GM19238 (cell line): ENCODE results near the gene CHRNA5.

Experiments used
- DNase-seq: peaks from one replicate; pipeline ENCODE4 v3.0.0; 2011; ENCODE audit warnings: low spot score; ENCODE audit not compliant: insufficient read length

Gene CHRNA5

GRCh38 chr15:78620021-78620526 lies 54.8 kb downstream of the CHRNA5 start:
- no peak for DNase-seq

GRCh38 chr15:78620527-78621421 lies 55.5 kb downstream of the CHRNA5 start, which contains the start of gene CHRNA3:
TSS of gene CHRNA3 (minus strand) at chr15:78620996. CDS start at chr15:78620794, 202 bp downstream.
- no peak for DNase-seq

- no peak for DNase-seq
These were observed 56.6 kb downstream of the CHRNA5 start for GRCh38 chr15:78621810-78622402.

DNA sequence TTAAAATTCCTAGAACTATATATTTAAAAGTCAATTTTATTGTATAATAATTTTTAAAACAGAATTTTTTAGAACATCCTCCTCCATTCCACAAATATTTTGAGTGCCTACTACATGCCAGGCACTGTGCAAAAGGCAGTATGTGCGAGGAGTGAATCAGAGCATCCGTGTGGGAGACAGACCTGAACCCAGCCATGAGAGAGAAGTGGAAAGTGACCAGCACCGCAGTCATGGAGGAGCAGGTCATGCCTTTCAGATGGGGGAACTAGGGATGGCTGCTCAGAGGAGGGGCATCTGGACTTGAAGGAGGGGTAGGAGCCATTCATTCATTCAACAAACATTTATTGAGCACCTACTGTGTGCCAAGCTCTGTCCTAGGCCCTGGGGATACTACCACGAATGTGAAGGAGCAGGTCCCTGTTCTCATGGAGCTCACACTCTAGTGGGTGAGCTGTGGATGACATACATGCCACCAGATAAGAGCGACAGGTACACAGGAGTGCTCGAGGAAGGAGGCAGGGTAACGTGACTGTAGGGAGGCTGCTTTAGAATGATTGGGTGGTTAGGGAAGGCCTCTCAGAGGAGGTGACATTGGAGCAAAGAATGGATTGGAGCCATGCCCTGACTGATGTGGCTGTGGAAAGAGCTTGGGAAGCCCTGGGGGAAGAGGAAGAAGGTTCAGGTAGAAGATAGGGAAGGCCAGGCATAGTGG lies 58.6 kb downstream of the CHRNA5 start:
- no peak for DNase-seq

GRCh38 chr15:78624651-78625590 lies 59.6 kb downstream of the CHRNA5 start:
- no peak for DNase-seq

DNA sequence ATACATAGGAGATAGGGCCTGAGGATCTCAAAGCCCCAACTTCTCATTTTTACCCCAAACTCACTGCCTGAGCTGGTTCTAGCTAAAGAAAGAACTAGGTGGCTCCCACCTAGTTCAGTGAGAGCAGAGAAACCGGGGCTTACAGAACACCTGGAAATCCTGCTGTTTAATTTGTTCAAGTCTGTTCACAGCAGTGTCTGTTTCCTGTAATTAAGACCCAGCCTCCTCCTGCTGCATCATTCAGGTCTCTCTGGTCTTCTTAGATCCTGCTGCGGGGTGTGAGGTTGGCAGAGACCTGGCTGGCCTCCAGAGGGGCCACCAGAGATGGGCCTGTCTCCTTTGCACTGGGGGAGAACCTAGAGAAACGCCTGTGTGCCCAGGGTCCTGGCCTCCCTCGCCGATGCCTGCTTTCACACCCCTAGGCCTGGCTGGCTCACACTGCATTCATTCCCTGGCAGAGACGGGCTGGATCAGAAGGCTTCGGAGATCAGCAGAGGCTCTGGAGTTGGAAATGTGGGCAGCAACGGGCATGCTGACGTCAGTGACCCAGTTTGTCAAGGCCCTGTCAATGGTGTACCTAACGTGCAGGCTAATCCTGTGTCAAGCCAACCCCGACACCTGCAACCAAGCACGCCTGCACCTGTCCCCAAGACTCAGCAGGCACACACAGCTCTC lies 60.4 kb downstream of the CHRNA5 start:
- DNase-seq, result no peak

DNA sequence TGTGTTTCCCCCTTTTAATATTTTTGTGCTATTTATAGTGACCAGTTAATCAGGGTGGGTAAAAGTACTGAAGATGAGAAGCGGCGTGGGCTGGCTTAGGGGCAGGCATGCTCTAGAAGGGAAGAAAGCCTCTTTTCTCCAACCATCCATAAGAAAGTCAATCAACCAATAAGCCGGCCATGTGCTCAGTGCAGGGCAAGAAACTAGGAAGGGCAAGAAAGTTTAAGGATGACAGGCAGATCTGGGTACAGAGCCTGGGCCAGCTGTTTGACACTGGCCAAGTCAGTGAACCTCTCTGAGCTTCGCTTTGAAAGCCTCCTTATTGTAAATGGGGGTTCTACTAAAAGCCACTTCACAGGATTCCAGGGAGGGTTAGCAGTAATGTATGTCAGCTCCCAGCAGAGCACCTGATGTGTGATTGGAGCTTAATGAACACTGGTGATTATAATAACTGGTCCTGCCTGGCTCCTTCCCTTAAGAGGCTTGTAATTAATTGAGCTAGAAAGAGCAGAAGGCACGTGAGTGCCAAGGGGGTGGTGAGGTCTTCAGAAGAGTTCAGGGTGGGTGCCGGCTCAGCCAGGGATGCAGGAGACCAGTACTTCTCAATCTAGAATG lies 61.2 kb downstream of the CHRNA5 start:
- DNase-seq, result no peak

DNA sequence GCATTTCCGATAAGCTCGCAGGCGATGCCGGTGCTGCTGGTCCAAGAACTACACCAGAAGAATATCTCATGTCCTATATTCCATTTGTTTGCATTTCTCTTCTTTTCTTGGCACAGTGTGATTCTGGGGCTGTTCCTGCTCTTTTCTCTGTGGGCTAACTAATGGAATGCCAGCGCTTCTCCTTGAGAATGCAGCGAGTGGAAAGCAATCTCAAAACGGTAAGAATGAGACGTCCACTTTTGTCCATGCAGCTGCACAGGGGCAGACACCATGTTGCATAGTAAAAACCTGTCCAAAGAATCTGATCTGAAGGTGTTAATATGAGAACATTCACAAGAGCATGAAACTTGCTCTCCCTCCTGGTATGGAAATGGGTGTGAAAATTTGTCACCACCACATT lies 62.0 kb downstream of the CHRNA5 start:
- no peak for DNase-seq

DNA sequence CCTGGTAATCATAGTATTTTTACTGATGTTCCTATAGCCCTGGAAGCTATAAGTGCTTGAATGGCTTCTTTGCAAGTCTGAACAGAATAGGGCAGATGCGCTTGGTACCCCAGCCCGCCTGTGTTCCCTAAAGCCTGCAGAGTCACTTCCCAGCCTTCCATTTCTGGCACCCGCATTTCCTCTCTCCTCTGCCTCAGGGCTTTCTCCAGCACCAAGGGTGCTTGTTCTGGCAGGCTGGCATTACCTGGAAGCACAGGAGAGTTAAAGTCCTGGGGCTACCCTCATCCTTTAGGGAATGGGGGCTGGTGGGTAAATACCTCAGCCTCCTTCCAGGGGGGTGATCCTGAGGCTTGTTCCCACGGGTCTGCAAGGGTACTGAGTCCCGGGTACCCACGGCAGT lies 62.9 kb downstream of the CHRNA5 start:
- DNase-seq, result no peak

DNA sequence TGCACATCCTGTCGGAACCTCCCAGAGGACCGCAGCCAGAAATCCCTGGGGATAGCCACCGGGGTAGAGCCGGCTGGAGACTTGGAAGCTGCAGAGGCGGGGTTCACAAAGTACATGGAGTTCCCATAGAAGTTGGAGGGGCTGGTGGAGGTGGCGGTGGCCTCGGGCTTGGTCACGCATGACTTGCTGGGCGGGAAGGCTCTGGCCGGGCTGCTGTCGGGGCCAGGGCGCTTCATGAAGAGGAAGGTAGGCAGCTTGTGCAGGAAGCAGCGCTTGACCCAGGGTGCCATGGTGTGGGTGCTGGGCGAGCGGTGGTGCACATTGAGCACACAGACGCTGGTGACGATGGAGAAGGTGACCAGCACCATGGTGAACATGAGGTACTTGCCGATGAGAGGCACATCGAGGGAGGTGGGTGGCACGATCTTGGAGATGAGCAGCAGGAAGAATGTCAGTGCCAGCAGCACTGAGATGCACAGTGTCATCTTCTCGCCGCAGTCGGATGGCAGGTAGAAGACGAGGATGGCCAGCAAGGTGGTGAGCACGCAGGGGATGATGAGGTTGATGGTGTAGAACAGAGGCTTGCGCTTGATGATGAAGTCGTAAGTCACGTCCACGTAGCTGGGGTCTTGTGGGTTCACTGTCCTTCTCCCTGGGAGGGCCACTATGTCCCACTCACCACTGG lies 63.9 kb downstream of the CHRNA5 start:
- DNase-seq, result no peak

DNA sequence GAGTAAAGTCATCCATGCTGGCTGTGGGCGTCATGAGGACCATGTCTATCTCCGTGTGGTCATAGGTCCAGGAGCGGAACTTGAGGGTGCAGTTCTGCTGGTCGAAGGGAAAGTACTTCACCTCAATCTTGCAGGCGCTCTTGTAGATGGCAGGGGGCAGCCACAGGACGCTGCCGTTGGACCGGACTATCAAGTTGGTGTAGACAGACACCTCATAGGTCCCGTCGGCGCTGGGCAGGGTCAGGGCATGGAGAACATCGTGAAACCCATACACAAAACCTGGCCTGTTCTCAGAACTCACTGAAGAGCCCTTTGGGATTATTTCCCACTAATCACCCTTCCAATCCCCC lies 64.4 kb downstream of the CHRNA5 start:
- DNase-seq, result no peak

DNA sequence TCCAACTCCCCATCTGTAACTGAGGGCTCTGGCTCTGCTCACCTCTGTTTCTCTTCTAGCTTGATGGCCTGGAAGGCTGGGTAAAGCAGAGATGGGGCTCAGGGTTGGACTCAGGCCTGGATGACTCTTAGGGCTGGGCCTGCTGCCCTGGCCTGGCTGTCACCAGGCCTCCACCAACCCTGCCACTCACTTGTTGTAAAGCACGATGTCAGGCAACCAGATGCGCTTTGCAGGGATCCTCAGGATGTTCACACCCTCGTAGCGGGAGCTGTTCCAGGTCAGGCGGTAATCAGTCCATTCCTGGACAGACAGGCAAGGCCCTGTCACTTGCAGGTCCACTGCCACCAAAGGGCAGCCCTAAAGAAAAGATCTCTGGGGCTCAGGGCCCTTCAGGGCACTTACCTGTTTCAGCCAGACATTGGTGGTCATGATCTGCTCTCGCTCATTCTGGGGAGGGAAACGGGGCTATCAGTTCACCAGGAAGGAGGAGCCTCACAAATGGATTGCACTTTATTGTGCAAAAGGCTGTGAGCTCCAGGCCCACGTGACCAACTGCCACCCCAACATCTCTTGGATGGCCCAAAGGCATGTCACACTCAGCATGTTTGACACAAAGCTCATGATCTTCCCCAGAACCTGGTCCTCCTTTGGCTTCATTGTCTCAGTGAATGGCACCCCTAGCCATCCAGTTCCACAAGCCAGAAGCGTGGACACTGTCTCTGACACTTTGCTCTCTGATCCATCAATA lies 65.7 kb downstream of the CHRNA5 start:
- no peak for DNase-seq

DNA sequence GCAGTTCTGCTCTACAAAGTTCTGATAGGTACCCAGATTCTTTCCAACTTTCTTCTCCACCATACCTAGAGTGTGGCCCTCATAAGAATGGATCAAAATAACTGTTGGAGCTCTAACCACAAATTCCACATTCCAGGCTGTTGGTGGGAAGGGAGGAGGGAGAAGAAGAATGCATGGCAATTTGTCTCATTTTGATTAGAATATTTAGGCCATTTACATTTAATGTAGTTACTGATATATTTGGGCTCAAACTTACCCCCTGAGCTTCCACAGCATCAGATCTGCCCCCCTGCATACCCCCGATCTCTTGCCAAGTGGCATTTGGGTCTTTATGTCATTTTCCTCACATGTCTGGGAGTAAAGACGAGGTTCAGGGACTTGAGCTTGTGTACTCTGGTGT lies 68.0 kb downstream of the CHRNA5 start:
- DNase-seq, result no peak

DNA sequence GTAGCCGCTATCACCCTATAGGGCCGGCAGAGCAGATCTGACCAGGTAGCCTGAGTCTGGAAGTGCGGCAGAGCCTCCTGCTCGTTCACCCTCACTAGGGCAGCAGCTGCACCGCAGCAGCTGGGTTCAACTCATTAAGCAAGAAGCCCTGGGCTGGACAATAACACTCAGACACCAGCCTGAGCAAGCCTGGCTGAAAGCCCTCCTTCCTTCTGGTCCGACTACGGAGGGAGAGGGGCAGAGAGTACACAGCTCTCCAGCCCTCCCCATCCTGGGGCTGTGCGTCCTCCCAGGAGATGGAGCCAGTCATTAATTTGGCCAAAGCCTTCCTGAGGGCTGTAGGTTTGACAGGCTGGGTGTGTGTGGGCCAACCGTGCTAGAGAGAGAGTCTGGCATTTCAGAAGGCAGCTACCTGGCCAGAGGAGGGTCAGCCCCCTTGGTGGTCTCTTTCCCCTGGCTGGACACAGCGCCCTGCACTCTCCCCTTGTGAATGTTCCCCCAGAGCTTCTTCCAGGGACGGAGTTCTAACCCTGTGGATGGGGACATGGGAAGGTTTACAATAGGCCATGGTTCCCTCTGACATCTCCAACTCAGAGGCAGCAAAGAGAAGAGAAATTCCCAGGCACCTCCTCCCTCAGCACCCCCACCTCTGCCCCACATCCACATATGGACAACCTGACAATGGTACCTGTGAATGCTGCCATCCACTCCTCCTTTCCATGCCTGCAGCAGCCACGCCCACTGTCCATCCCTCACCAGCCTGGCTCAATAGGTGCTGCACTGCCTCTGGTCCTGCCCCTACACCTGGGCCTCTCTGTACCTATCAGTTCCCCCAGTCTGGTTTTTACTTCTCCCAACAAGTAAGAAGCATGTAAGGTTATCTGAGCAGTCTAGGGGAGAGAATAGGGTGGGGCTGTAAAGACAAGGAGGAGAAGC lies 69.2 kb downstream of the CHRNA5 start:
- no peak for DNase-seq

DNA sequence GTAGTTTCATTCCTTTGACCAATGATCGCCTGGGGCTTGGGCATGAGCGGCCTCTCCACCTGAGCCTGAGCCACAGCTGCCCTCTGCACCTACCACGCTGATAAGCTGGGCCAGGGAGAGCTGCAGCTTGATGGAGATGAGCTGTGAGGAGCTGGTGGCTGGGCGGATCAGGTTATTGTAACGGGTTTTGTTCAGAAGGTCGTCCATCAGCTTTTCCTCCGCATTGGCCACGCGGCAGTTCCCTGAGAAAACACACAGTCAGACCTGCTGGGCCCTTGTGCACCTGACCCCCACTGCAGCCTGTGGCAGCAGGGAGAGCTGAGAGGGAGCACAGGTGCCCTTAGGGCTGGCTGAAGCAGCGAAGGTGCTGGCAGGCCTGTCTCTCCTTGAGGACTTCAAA lies 70.0 kb downstream of the CHRNA5 start:
- no peak for DNase-seq

DNA sequence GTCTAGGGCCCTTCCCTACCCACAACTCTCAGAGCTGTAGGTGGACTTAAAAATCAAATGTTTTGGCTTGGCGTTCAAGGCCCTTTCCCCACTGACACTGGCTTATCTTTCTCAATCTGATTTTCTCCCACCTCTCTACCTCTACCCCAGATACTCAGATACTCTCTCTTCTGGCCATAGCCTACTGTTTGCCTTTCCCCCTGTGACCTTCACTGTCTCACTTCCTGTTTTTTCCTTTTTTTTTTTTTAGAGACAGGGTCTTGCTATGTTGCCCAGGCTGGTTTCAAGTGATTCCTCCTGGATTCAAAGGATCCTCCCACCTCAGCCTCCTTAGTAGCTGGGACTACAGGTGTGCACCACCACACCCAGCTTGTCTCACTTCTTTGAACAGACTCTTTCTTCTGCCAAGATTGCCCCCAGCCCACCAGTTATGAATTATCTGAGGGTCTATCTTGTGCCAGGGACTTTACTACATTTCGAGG lies 71.1 kb downstream of the CHRNA5 start:
- no peak for DNase-seq

DNA sequence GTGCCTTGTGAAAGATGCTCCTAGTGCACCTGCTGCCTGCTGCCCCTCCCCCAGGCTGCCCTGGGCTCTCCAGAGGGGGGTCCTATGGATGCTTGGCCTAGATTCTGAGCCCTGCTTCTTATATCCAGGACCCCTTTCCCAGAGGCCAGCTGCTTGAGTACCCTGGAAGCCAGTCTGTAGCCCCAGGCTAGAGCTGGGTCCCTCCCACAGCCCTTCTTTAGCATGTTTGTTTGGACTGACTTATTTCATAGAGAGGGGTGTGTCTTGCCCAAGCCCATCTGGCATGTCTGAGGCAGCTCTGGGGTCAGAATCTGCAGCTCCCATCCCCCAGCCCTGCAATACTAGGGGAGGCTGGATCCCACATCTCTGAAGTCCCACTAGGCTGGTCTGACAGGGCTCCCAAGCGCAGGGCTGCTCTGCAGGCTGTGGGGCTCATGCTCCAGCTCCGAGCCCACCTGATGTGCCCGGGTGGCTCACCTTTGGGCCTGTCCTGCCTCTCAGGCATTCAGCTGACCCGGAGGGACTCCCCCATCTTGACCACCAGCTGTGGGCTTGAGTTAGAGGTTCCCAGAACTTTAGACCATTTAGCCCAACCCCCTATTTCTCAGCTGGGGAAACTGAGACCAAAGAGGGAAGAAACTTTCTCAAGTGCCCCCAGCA lies 72.6 kb downstream of the CHRNA5 start:
- no peak for DNase-seq
